ENCODE results near the gene KCP.

DNA sequence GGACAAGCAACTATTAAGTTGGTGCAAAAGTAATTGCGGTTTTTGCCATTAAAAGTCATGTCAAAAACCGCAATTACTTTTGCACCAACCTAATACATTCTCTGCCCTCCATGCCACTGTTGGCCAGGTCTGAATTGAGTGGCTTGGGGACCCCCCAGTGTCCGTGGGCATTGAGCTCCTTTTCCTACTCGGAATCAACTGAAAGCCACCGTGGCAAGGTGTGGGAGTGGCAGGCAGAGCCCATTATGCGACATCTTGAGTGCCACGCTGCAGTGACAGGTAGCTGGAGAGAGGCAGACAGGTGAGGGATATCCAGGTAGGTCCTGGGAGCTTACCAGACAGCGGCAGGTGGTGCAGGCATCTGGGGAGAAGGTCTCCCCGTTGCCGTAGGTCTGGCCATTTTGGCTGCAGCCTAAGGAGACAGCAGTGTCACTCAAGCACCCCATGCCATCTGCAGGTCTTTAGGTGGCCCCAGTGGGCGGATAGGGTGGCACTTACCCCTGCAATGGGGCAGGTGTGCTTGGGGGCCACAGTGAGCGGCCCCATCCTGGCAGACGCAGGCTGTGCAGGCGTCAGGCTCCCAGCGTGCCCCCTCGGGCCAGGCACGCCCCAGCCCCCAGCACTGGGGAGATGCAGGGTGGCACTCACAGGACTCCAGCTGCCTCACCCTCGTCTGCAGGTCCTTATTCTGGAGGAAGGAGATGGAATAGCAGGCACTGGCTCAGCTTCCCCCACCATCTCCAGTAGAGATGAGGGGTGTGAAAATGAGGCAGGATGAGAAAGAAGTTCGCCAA, 3.5 kb downstream of the KCP start:
- TF ChIP-seq, protein P1, sequence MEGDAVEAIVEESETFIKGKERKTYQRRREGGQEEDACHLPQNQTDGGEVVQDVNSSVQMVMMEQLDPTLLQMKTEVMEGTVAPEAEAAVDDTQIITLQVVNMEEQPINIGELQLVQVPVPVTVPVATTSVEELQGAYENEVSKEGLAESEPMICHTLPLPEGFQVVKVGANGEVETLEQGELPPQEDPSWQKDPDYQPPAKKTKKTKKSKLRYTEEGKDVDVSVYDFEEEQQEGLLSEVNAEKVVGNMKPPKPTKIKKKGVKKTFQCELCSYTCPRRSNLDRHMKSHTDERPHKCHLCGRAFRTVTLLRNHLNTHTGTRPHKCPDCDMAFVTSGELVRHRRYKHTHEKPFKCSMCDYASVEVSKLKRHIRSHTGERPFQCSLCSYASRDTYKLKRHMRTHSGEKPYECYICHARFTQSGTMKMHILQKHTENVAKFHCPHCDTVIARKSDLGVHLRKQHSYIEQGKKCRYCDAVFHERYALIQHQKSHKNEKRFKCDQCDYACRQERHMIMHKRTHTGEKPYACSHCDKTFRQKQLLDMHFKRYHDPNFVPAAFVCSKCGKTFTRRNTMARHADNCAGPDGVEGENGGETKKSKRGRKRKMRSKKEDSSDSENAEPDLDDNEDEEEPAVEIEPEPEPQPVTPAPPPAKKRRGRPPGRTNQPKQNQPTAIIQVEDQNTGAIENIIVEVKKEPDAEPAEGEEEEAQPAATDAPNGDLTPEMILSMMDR (IDR thresholded peaks at IDR 0.05; ENCODE audit: poor library complexity, severe bottlenecking): no peak
- no peak for TF ChIP-seq EP300 (conservative IDR thresholded peaks at IDR 0.05; ENCODE audit: poor library complexity, severe bottlenecking)
- TF ChIP-seq, protein P2, sequence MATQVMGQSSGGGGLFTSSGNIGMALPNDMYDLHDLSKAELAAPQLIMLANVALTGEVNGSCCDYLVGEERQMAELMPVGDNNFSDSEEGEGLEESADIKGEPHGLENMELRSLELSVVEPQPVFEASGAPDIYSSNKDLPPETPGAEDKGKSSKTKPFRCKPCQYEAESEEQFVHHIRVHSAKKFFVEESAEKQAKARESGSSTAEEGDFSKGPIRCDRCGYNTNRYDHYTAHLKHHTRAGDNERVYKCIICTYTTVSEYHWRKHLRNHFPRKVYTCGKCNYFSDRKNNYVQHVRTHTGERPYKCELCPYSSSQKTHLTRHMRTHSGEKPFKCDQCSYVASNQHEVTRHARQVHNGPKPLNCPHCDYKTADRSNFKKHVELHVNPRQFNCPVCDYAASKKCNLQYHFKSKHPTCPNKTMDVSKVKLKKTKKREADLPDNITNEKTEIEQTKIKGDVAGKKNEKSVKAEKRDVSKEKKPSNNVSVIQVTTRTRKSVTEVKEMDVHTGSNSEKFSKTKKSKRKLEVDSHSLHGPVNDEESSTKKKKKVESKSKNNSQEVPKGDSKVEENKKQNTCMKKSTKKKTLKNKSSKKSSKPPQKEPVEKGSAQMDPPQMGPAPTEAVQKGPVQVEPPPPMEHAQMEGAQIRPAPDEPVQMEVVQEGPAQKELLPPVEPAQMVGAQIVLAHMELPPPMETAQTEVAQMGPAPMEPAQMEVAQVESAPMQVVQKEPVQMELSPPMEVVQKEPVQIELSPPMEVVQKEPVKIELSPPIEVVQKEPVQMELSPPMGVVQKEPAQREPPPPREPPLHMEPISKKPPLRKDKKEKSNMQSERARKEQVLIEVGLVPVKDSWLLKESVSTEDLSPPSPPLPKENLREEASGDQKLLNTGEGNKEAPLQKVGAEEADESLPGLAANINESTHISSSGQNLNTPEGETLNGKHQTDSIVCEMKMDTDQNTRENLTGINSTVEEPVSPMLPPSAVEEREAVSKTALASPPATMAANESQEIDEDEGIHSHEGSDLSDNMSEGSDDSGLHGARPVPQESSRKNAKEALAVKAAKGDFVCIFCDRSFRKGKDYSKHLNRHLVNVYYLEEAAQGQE (IDR thresholded peaks at IDR 0.05; ENCODE audit: borderline replicate concordance): no peak
- TF ChIP-seq POLR2AphosphoS5 (IDR thresholded peaks at IDR 0.05): no peak
- no peak for TF ChIP-seq RAD21 (conservative IDR thresholded peaks at IDR 0.05)
- no peak for TF ChIP-seq EZH2 (IDR thresholded peaks at IDR 0.05; ENCODE audit: borderline replicate concordance, insufficient read depth, low read length, poor library complexity, severe bottlenecking)
